Smooth muscle cell (in vitro differentiated cells): ENCODE measurements around the gene MGAT1. TPM values are rescaled to one million over a fixed set of nuclear protein-coding genes. Genes with fewer than 3 reads are reported as not detected.

Experiments
- DNase-seq: peaks from one replicate; lab custom pipeline; 2025; ENCODE audit not compliant: unreplicated experiment; lab: John Stamatoyannopoulos, UW
- H2AFZ ChIP-seq: fragments of 200-600 bp; sonication (generic); 2 replicates; pipeline ENCODE4 v1.6.0; 2016; ENCODE audit warnings: antibody characterized with exemption, low read depth, mild to moderate bottlenecking
- H3F3A ChIP-seq: fragments of 200-600 bp; sonication (generic); 2 replicates; pipeline ENCODE4 v1.6.0; 2017; ENCODE audit warnings: antibody characterized with exemption, low read depth
- H3K27ac ChIP-seq: fragments of 200-600 bp; sonication (generic); 2 replicates; pipeline ENCODE4 v1.5.1; 2016; ENCODE audit warnings: low read depth, mild to moderate bottlenecking
- H3K27me3 ChIP-seq: fragments of 200-600 bp; sonication (generic); 2 replicates; pipeline ENCODE4 v1.6.1; 2016; ENCODE audit warnings: low read depth, mild to moderate bottlenecking
- H3K36me3 ChIP-seq: fragments of 200-600 bp; sonication (generic); 2 replicates; pipeline ENCODE4 v1.5.1; 2016; ENCODE audit warnings: low read depth
- H3K4me1 ChIP-seq: fragments of 200-600 bp; sonication (generic); 2 replicates; pipeline ENCODE4 v1.5.1; 2016; ENCODE audit warnings: low read depth
- H3K4me2 ChIP-seq: fragments of 200-600 bp; sonication (generic); 2 replicates; pipeline ENCODE4 v1.6.0; 2016; ENCODE audit warnings: mild to moderate bottlenecking
- H3K4me3 ChIP-seq: fragments of 200-600 bp; sonication (generic); 2 replicates; pipeline ENCODE4 v1.5.1; 2016; ENCODE audit warnings: mild to moderate bottlenecking
- H3K79me2 ChIP-seq: fragments of 200-600 bp; sonication (generic); 2 replicates; pipeline ENCODE4 v1.6.0; 2016; ENCODE audit warnings: low read depth, mild to moderate bottlenecking
- H3K9ac ChIP-seq: fragments of 200-600 bp; sonication (generic); 2 replicates; pipeline ENCODE4 v1.6.0; 2016; ENCODE audit warnings: low read depth
- H3K9me3 ChIP-seq: fragments of 200-600 bp; sonication (generic); replicated peaks from 2 replicates; pipeline ENCODE4 v1.5.1; 2016; ENCODE audit warnings: low read depth
- H4K20me1 ChIP-seq: fragments of 200-600 bp; sonication (generic); 2 replicates; pipeline ENCODE4 v1.6.0; 2016; ENCODE audit warnings: low read depth
- CTCF ChIP-seq: fragments of 200-600 bp; sonication (generic); IDR thresholded peaks from 2 replicates; pipeline ENCODE4 v1.5.1; 2017; ENCODE audit warnings: borderline replicate concordance, mild to moderate bottlenecking, antibody characterized with exemption; ENCODE audit not compliant: insufficient read depth, poor library complexity, severe bottlenecking
- WGBS: methylation state at CpG from one replicate; pipeline ENCODE4 v1.1.7; 2016; ENCODE audit warnings: low lambda C conversion rate; 5-methylcytosine and 5-hydroxymethylcytosine counted together
- polyA plus RNA-seq: library from polyadenylated mRNA; unstranded; fragments of >200 nt; fragmentation: Nextera tagmentation; extraction: Ambion mirVana; gene quantifications from 2 replicates; pipeline ENCODE4 v1.2.1, GENCODE V29; 2016
- total RNA-seq: library from RNA; depleted of rRNA; stranded (reverse); fragments of >200 nt; gene quantifications from 2 replicates; pipeline ENCODE4 v1.2.3, GENCODE V29; 2014

MGAT1 gene
- total and polyA plus RNA-seq, 2 experiments from 2014 or later, result 128 to 161 TPM

GRCh38 chr5:180787711-180788431 is 14.7 kb downstream of the MGAT1 start:
- no peak for DNase-seq
- H3K9ac ChIP-seq, result no peak overlapping the region

GRCh38 chr5:180786531-180787398 is 15.8 kb downstream of the MGAT1 start:
- Histone ChIP-seq H3F3A (peaks cover 29% of the 10 kb centered on the region), H3K9me3 (no peaks in the 10 kb centered on the region), H3K27me3 (no peaks in the 10 kb centered on the region), H3K79me2 (peaks cover 26% of the 10 kb centered on the region), H3K27ac (peak overlapping the region; percentile 81), H3K36me3 (no peaks in the 10 kb centered on the region), H3K9ac (peak overlapping the region; percentile 2), H3K4me1 (peaks cover 33% of the 10 kb centered on the region), H3K4me2 (peak overlapping the region; percentile 60), H3K4me3 (no peak overlapping the region), H2AFZ (no peak overlapping the region), H4K20me1 (peaks cover 69% of the 10 kb centered on the region)
- no peak for TF ChIP-seq CTCF
- 61% methylated on average over 21 of the region's 21 CpGs for WGBS
- DNase-seq, result no peak

More at GRCh38 chr5:180787711-180788431, 14.7 kb downstream of the MGAT1 start:
- Histone ChIP-seq H4K20me1 (peaks cover 80% of the 10 kb centered on the region), H3K4me2 (no peak overlapping the region), H3K79me2 (peaks cover 37% of the 10 kb centered on the region), H3K9me3 (no peaks in the 10 kb centered on the region), H3K27ac (peak overlapping the region; percentile 81), H3K4me3 (no peak overlapping the region), H2AFZ (no peak overlapping the region), H3K27me3 (no peaks in the 10 kb centered on the region), H3F3A (peaks cover 29% of the 10 kb centered on the region), H3K4me1 (peaks cover 33% of the 10 kb centered on the region), H3K36me3 (no peaks in the 10 kb centered on the region)
- no peak for TF ChIP-seq CTCF
- WGBS, result 85% methylated on average over 20 of the region's 20 CpGs

- H3K4me1 ChIP-seq, result peaks cover 33% of the 10 kb centered on the region
- 25% methylated on average over 5 of the region's 5 CpGs for WGBS
- H3K36me3 ChIP-seq, result no peaks in the 10 kb centered on the region
- H3K4me3 ChIP-seq, result no peak overlapping the region
- TF ChIP-seq CTCF, result no peak
- no peak overlapping the region for H2AFZ ChIP-seq
- H3K9ac ChIP-seq, result no peak overlapping the region
- H3K79me2 ChIP-seq, result peaks cover 16% of the 10 kb centered on the region
- H4K20me1 ChIP-seq, result peaks cover 60% of the 10 kb centered on the region
- peaks cover 29% of the 10 kb centered on the region for H3F3A ChIP-seq
- peak overlapping the region; percentile 81 for H3K27ac ChIP-seq
- no peak for DNase-seq
- H3K9me3 ChIP-seq, result no peaks in the 10 kb centered on the region
- H3K27me3 ChIP-seq, result no peaks in the 10 kb centered on the region
- peak overlapping the region; percentile 60 for H3K4me2 ChIP-seq
Observed at GRCh38 chr5:180785794-180786221, 16.8 kb downstream of the MGAT1 start.
